LNCAP (cell line): Measurements from ENCODE around the gene CNTFR.

ENCODE experiments used
- TF ChIP-seq, protein P1 (sequence below): fragments of 450-650 bp; IDR thresholded peaks from 2 replicates; pipeline ENCODE4 v1.5.1; 2017; ENCODE audit warnings: mild to moderate bottlenecking

CNTFR gene

GRCh38 chr9:34588671-34589635 is 571 bp downstream of the CNTFR start:
- TF ChIP-seq, protein P1, sequence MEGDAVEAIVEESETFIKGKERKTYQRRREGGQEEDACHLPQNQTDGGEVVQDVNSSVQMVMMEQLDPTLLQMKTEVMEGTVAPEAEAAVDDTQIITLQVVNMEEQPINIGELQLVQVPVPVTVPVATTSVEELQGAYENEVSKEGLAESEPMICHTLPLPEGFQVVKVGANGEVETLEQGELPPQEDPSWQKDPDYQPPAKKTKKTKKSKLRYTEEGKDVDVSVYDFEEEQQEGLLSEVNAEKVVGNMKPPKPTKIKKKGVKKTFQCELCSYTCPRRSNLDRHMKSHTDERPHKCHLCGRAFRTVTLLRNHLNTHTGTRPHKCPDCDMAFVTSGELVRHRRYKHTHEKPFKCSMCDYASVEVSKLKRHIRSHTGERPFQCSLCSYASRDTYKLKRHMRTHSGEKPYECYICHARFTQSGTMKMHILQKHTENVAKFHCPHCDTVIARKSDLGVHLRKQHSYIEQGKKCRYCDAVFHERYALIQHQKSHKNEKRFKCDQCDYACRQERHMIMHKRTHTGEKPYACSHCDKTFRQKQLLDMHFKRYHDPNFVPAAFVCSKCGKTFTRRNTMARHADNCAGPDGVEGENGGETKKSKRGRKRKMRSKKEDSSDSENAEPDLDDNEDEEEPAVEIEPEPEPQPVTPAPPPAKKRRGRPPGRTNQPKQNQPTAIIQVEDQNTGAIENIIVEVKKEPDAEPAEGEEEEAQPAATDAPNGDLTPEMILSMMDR, result no peak

DNA sequence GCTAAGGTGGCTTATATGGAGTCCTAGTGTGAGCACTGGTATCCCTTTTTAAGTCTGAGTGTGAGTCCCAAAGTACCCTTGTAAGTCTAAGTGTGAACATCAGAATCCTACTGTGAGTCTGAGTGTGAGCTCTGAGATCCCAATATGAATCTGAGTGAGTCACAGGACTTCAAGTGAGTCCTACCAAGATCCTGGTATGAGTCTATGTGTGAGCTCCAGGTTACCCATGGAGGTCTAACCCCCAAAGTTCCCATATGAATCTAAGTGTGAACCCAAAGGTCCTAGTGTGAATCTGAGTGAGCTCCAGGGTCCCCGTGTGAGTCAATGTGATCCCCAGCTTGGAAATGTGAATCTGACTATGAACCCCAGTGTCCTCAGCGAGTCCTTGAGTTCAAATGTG is 2.3 kb downstream of the CNTFR start:
- TF ChIP-seq, protein P1, result no peak

DNA sequence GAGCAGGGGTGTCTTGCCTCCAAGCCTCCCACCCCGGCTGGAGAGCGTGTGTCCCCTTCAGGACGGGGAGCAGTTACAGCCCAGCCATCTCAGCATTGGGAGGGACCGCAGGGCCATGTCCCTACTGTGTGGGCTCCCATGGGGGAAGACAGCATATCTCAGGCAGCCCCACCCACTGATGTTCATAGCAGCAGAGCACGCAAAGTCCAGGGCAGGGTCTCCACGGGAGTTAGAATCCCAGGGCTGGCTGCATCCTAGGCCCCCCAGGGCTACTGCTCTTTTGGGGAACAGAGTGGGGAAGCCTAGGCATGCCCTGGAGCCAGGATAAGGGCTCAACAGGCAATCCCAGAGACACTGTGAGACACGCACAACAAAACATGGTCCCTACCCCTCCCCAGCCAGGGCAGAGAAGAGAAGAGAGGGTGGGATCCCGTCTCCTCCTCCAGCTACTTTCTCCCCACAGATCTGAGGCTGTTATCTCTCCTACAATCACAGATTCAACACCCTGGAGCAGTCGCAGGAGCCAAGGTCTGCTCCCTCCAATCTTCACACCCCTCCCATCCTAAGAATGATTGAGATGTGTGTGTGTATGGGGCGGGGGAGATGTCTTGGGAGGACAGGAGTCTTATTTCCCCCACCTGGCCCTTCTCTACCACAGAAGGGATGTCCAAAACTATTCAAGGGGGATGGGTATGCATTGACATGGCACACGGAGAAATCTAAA is 3.4 kb downstream of the CNTFR start:
- TF ChIP-seq, protein P1, result no peak

DNA sequence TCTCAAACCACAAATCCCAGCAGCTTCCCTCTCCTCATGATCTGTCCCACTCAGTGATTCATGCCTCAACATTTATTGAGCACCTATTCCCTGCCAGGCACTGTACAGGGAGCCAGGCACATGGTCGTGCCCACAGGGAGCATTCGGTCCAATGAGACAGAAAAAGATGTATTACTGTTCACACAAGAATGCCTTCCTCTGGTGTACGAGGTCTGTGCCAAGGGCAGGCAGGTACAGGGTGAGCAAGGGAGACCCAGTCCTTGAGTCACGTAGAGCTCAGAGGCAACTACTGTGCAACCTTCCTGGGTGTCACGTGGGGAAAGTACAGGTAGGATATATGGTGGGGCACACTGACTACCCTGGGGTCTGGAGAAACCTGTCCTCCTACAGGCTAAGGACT is 4.6 kb downstream of the CNTFR start:
- TF ChIP-seq, protein P1, result no peak

DNA sequence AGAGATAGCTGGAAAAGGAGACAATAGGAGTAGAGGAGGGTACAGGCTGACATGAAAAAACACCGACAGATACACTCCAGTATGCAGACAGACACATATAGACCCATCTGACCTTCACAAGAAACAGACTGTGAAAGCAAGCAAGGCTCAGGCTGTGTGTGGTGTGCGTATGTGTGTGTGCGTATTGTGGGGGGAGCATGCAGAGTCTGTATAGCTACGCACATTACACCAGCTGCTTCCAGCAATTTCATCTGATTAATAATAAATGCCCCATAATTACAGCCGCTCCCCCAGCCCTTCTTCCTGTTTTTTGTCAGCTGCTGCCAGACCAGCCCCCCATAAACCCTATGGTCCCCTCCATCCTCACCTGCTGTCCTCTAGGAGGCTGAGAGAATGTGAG is 6.7 kb downstream of the CNTFR start:
- TF ChIP-seq, protein P1, result no peak

- TF ChIP-seq, protein P1, result no peak
Measured at GRCh38 chr9:34581318-34581717, 8.2 kb downstream of the CNTFR start.

- TF ChIP-seq, protein P1, result no peak
Measured at GRCh38 chr9:34580358-34580757, 9.2 kb downstream of the CNTFR start.
